ENCODE data around the gene VDR. TPM values are rescaled to one million over a fixed set of nuclear protein-coding genes. Genes with fewer than 3 reads are reported as not detected.

VDR gene
- total RNA-seq, 3 donors from 2014 or later (not counting 1 experiment from before 2014, with no cell fraction given): 1.1 to 2.5 (median 1.6) TPM

GRCh38 chr12:47822863-47823262 lies 81.9 kb downstream of the VDR start:
- ATAC-seq: no peak
- Mint-ChIP-seq H3K27me3 (ENCODE audit: low read depth in 2 of 2) (no peaks in the 10 kb centered on the region), H3K9me3 (no peaks in the 10 kb centered on the region), H3K4me1 (peaks cover 33 to 34% of the 10 kb centered on the region in 2 donors), H3K4me3 (peak overlapping the region; percentile 52), H3K36me3 (no peaks in the 10 kb centered on the region), H3K27ac (peak overlapping the region in 1 of 2 donors; percentile 40)
- TF ChIP-seq CTCF (IDR thresholded peaks at IDR 0.05): no peak
- intact Hi-C loops (cut with micrococcal nuclease): no loop called here
- WGBS (ENCODE audit: insufficient coverage): 92% methylated on average over 3 of the region's 3 CpGs
- no peak overlapping the region for H3K27ac ChIP-seq (ENCODE audit: low read length)
- peaks cover 48% of the 10 kb centered on the region for H3K4me1 ChIP-seq (ENCODE audit: control insufficient read depth, insufficient read depth, low read length)
- no peak overlapping the region for H3K4me3 ChIP-seq (ENCODE audit: low read length)
- no peaks in the 10 kb centered on the region for H3K27me3 ChIP-seq (ENCODE audit: control insufficient read depth, insufficient read depth, low read length)
- H3K9me3 ChIP-seq (ENCODE audit: control insufficient read depth, insufficient read depth, low read length): no peaks in the 10 kb centered on the region
- peaks cover 1% of the 10 kb centered on the region for H3K36me3 ChIP-seq (ENCODE audit: control insufficient read depth, insufficient read depth, low read length)
- DNase-seq: no peak

- intact Hi-C loops (cut with micrococcal nuclease): no loop called here
- peak overlapping the region; percentile 42 to 86 for H3K27ac Mint-ChIP-seq
- peaks cover 38 to 39% of the 10 kb centered on the region in 2 donors for H3K4me1 Mint-ChIP-seq
- H3K27me3 Mint-ChIP-seq (ENCODE audit: low read depth in 2 of 2): no peaks in the 10 kb centered on the region
- Histone ChIP-seq H3K4me3 (ENCODE audit: low read length) (no peak overlapping the region), H3K4me1 (ENCODE audit: control insufficient read depth, insufficient read depth, low read length) (peaks cover 52% of the 10 kb centered on the region), H3K27me3 (ENCODE audit: control insufficient read depth, insufficient read depth, low read length) (no peaks in the 10 kb centered on the region), H3K27ac (ENCODE audit: low read length) (no peak overlapping the region), H3K9me3 (ENCODE audit: control insufficient read depth, insufficient read depth, low read length) (no peaks in the 10 kb centered on the region), H3K36me3 (ENCODE audit: control insufficient read depth, insufficient read depth, low read length) (peaks cover 1% of the 10 kb centered on the region)
- WGBS (ENCODE audit: insufficient coverage): 74% methylated on average over 2 of the region's 2 CpGs
- no peaks in the 10 kb centered on the region for H3K9me3 Mint-ChIP-seq
- H3K36me3 Mint-ChIP-seq: no peaks in the 10 kb centered on the region
- DNase-seq: no peak
- H3K4me3 Mint-ChIP-seq: peak overlapping the region; percentile 17
- ATAC-seq: no peak
- no peak for TF ChIP-seq CTCF (IDR thresholded peaks at IDR 0.05)
Observed at GRCh38 chr12:47822401-47822800, 82.4 kb downstream of the VDR start.

GRCh38 chr12:47821346-47821706 lies 83.5 kb downstream of the VDR start:
- Histone ChIP-seq H3K9me3 (ENCODE audit: control insufficient read depth, insufficient read depth, low read length) (no peaks in the 10 kb centered on the region), H3K27me3 (ENCODE audit: control insufficient read depth, insufficient read depth, low read length) (no peaks in the 10 kb centered on the region), H3K4me3 (ENCODE audit: low read length) (no peak overlapping the region), H3K27ac (ENCODE audit: low read length) (no peak overlapping the region), H3K4me1 (ENCODE audit: control insufficient read depth, insufficient read depth, low read length) (peaks cover 63% of the 10 kb centered on the region), H3K36me3 (ENCODE audit: control insufficient read depth, insufficient read depth, low read length) (peaks cover 1% of the 10 kb centered on the region)
- ATAC-seq: no peak
- intact Hi-C loops (cut with micrococcal nuclease): no loop called here
- Mint-ChIP-seq H3K27ac (peak overlapping the region; percentile 80 to 86), H3K4me1 (peaks cover 46 to 50% of the 10 kb centered on the region in 2 donors), H3K36me3 (no peaks in the 10 kb centered on the region), H3K4me3 (peak overlapping the region; percentile 87), H3K27me3 (ENCODE audit: low read depth in 2 of 2) (no peaks in the 10 kb centered on the region), H3K9me3 (no peaks in the 10 kb centered on the region)
- whole genome bisulfite sequencing (ENCODE audit: insufficient coverage): over 99% methylated on average over 4 of the region's 4 CpGs
- TF ChIP-seq CTCF (IDR thresholded peaks at IDR 0.05): no peak
- DNase-seq: no peak

GRCh38 chr12:47820631-47821345 lies 84.0 kb downstream of the VDR start:
- Histone ChIP-seq H3K36me3 (ENCODE audit: control insufficient read depth, insufficient read depth, low read length) (peaks cover 1% of the 10 kb centered on the region), H3K27ac (ENCODE audit: low read length) (peak overlapping the region; percentile 74), H3K4me3 (ENCODE audit: low read length) (peak overlapping the region; percentile 43), H3K4me1 (ENCODE audit: control insufficient read depth, insufficient read depth, low read length) (peaks cover 67% of the 10 kb centered on the region), H3K27me3 (ENCODE audit: control insufficient read depth, insufficient read depth, low read length) (no peaks in the 10 kb centered on the region), H3K9me3 (ENCODE audit: control insufficient read depth, insufficient read depth, low read length) (no peaks in the 10 kb centered on the region)
- ATAC-seq: no peak
- Mint-ChIP-seq H3K4me3 (peak overlapping the region; percentile 87), H3K27me3 (ENCODE audit: low read depth in 2 of 2) (no peaks in the 10 kb centered on the region), H3K27ac (peak overlapping the region; percentile 80 to 86), H3K36me3 (no peaks in the 10 kb centered on the region), H3K4me1 (peaks cover 50 to 54% of the 10 kb centered on the region in 2 donors), H3K9me3 (no peaks in the 10 kb centered on the region)
- DNase-seq: no peak
- 81% methylated on average over 17 of the region's 17 CpGs for WGBS (ENCODE audit: insufficient coverage)
- TF ChIP-seq CTCF (IDR thresholded peaks at IDR 0.05): no peak
- intact Hi-C loops (cut with micrococcal nuclease): no loop called here

Measured in natural killer cell (primary cell).